Esophagus muscularis mucosa (tissue), 4 donors: ENCODE measurements around the gene BBS5. TPM values are rescaled to one million over a fixed set of nuclear protein-coding genes. Genes with fewer than 3 reads are reported as not detected.
"Not testable (repeated sequence)": the region's sequence is repeated elsewhere in the genome, so short reads cannot be mapped to it uniquely, and the experiment has no call there.

Source experiments
- DNase-seq: peaks from one replicate; pipeline ENCODE4 v3.0.0-alpha.2; 2017; ENCODE audit errors: extremely low spot score
- H3K27ac ChIP-seq, 4 donors: fragments of 200-600 bp; sonication (generic); replicated peaks in 1 of 4; 1 replicate in 3 of 4; 2 replicates in 1 of 4; pipeline ENCODE4 v1.5.1; 2016 to 2019; ENCODE audit warnings: mild to moderate bottlenecking in 1 of 4
- H3K27me3 ChIP-seq, 4 donors: fragments of 200-600 bp; sonication (generic); one replicate each; pipeline versions ENCODE4 v1.5.1 to v1.6.0; 2016 to 2019
- H3K36me3 ChIP-seq, 4 donors: fragments of 200-600 bp; sonication (generic); one replicate each; pipeline ENCODE4 v1.5.1; 2016 to 2019
- H3K4me1 ChIP-seq, 4 donors: fragments of 200-600 bp; sonication (generic); one replicate each; pipeline ENCODE4 v1.5.1; 2016 to 2019
- H3K4me3 ChIP-seq, 4 donors: fragments of 200-600 bp; sonication (generic); 1 replicate in 2 of 4; 2 replicates in 2 of 4; pipeline ENCODE4 v1.5.1; 2016 to 2019; ENCODE audit warnings: mild to moderate bottlenecking in 4 of 4, moderate library complexity in 1 of 4
- H3K9me3 ChIP-seq, 4 donors: fragments of 200-600 bp; sonication (generic); 1 replicate in 3 of 4; 2 replicates in 1 of 4; pipeline ENCODE4 v1.5.1; 2016 to 2019
- EP300 ChIP-seq: sonication (generic); formaldehyde crosslinking; IDR thresholded peaks from one replicate; pipeline ENCODE4 v1.6.1; 2017; ENCODE audit warnings: antibody characterized with exemption
- POLR2A ChIP-seq: fragments of 450-650 bp; IDR thresholded peaks from one replicate; pipeline ENCODE4 v1.6.1; 2017; ENCODE audit warnings: antibody characterized with exemption, moderate library complexity, mild to moderate bottlenecking, low read depth
- POLR2AphosphoS5 ChIP-seq, 2 donors: sonication (generic); formaldehyde crosslinking; IDR thresholded peaks; one replicate each; pipeline ENCODE4 v1.6.1; 2017; ENCODE audit warnings: antibody characterized with exemption in 2 of 2
- WGBS: methylation state at CpG from one replicate; pipeline ENCODE4 v1.1.5; 2018; 5-methylcytosine and 5-hydroxymethylcytosine counted together
- intact Hi-C: fragments of 100-400 bp; cut with DNase I; formaldehyde crosslinking; loops from one replicate; pipeline ENCODE4 v1.15.1; 2023
- total RNA-seq, 4 donors: library from RNA; depleted of rRNA; stranded (reverse); fragments of >200 nt; gene quantifications; one replicate each; pipeline versions ENCODE4 v1.1.0 to v1.2.1, GENCODE V29; 2016
- TF ChIP-seq, protein P1 (sequence below), 3 experiments: fragments of 200-600 bp in 2 of 3; fragments of 450-650 bp in 1 of 3; sonication (generic) in 2 of 3; IDR thresholded peaks; one replicate each; pipeline ENCODE4 v1.5.1; 2017 to 2019; ENCODE audit warnings: antibody characterized with exemption in 3 of 3, mild to moderate bottlenecking in 2 of 3, moderate library complexity in 1 of 3

BBS5 gene
- 10 to 100 TPM in 1 of 4 donors, 1 to 10 TPM in 3; 6.6 to 11.2 (median 7.9) TPM for total RNA-seq

DNA sequence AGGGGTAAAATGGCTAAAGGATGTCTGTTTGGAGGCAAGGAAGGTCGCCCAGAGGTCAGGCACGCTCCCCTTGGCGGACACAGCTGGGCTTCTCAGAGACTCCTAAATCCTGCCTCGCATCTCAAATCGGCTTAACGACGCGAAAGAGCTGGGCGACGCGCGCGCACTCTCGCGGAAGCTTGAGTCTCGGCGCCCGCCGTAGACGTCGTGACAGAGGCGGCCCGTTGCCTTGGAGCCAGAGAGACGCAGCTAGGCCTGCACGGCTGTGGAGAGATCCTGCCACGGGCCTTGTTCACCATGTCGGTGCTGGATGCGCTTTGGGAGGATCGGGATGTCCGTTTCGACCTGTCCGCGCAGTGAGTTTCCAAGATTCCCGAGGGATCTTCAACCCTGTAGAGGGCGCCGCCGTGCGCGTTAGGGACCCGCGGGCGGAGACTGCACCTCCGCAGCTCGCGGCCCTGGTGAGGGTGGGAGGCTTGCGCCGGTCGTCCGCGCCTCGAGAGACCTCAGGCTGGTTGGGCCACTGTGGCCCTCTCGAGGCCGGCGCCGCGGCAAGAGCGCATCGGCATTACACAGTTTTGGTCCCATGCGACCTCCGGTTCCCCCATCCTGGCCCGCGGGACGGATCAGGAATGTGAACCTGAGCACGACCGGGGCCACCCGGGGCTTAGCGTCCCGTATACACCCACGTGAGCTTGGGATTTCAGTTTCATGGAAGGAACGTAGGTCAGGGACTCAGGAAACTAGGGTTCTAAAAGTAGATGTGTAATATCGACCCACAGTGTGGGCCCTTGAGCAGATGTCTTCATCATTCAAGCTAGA, at the start of gene BBS5:
TSS of gene BBS5 (plus strand) at position 238 of the 822 bp plus-strand sequence. CDS start at position 298, 60 bp downstream.
- peaks cover 0 to 26% (median 18%) of the 10 kb centered on the region in 4 donors for H3K36me3 ChIP-seq
- H3K27me3 ChIP-seq = no peaks in the 10 kb centered on the region
- intact Hi-C loops = no loop called here
- H3K9me3 ChIP-seq = no peaks in the 10 kb centered on the region
- WGBS = under 1% methylated on average over 42 of the region's 71 CpGs
- TF ChIP-seq POLR2AphosphoS5 (IDR thresholded peaks at IDR 0.05) = peak; percentile 68 to 83
- no peak for TF ChIP-seq EP300
- TF ChIP-seq, protein P1, sequence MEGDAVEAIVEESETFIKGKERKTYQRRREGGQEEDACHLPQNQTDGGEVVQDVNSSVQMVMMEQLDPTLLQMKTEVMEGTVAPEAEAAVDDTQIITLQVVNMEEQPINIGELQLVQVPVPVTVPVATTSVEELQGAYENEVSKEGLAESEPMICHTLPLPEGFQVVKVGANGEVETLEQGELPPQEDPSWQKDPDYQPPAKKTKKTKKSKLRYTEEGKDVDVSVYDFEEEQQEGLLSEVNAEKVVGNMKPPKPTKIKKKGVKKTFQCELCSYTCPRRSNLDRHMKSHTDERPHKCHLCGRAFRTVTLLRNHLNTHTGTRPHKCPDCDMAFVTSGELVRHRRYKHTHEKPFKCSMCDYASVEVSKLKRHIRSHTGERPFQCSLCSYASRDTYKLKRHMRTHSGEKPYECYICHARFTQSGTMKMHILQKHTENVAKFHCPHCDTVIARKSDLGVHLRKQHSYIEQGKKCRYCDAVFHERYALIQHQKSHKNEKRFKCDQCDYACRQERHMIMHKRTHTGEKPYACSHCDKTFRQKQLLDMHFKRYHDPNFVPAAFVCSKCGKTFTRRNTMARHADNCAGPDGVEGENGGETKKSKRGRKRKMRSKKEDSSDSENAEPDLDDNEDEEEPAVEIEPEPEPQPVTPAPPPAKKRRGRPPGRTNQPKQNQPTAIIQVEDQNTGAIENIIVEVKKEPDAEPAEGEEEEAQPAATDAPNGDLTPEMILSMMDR (IDR thresholded peaks at IDR 0.05) = peak; percentile 40 to 44 (median 41)
- TF ChIP-seq POLR2A = no peak
- peak within 1 kb of the TSS; percentile 78 to 85 (median 81) for H3K27ac ChIP-seq
- H3K4me3 ChIP-seq = peak within 1 kb of the TSS; percentile 67 to 81 (median 74)
- DNase-seq = no peak
- peaks cover 0 to 29% (median 16%) of the 10 kb centered on the region in 4 donors for H3K4me1 ChIP-seq

DNA sequence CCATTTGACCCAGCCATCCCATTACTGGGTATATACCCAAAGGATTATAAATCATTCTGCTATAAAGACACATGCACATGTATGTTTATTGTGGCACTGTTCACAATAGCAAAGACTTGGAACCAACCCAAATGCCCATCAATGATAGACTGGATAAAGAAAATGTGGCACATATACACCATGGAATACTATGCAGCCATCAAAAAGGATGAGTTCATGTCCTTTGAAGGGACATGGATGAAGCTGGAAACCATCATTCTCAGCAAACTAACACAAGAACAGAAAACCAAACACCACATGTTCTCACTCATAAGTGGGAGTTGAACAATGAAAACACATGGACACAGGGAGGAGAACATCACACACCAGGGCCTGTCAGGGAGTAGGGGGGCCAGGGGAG, 47.5 kb upstream of the BBS5 start:
- H3K27ac ChIP-seq, H3K27me3 ChIP-seq, intact Hi-C loops, H3K4me3 ChIP-seq, H3K4me1 ChIP-seq, H3K36me3 ChIP-seq, DNase-seq: not testable (repeated sequence)
- H3K9me3 ChIP-seq = peaks cover 0 to 10% (median 3%) of the 10 kb centered on the region in 4 donors

DNA sequence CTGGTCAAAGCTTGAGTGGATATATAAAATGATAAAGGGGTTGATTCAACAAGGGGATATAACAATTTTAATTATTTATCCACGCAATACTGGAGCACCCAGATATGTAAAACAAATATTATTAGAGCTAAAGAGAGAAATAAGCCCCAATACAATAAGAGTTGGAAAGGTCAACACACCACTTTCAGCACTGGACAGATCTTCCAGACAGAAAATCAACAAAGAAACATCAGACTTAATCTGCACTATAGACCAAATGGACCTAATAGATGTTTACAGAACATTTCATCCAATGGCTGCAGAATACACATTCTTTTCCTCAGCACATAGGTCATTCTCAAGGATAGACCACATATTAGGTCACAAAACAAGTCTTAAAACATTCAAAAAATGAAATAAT, 45.1 kb upstream of the BBS5 start:
- H3K36me3 ChIP-seq, DNase-seq, H3K4me3 ChIP-seq, H3K27me3 ChIP-seq, intact Hi-C loops, H3K9me3 ChIP-seq, H3K4me1 ChIP-seq, H3K27ac ChIP-seq: not testable (repeated sequence)
- WGBS = 87% methylated on average over 1 of the region's 1 CpG

DNA sequence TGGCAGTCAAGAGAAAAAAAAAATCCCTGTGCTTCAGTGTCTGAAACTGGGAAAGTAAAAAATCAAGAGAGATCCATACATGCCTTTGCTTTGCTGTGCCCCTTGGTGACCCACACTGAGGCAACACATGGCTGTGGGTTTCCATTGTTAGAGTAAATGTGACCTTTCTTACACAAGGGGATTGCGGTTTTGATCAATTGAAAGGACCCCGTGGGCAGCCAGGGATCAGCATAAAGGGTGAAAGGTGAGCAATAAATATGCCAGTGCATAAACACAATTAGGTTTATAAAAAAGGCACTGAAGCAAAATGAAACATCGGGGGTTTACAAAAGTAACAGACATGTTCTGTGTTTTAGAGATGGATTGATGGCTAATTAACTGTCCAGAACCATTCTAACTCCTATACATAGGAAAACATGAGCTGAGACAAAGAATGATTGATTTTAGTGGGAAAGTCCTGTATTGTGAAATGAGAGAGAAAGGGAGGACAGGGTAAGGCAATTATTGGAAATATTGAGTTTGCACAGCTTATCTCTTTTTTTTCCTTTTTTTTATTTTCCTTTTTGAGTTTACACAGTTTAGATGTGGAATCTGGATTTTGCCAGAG, 40.7 kb upstream of the BBS5 start:
- H3K4me3 ChIP-seq = no peak overlapping the region
- H3K4me1 ChIP-seq = no peaks in the 10 kb centered on the region
- 32% methylated on average over 3 of the region's 3 CpGs for WGBS
- no peaks in the 10 kb centered on the region for H3K9me3 ChIP-seq
- TF ChIP-seq, protein P1 (IDR thresholded peaks at IDR 0.05) = no peak
- no peak for TF ChIP-seq POLR2A
- no peak for TF ChIP-seq POLR2AphosphoS5 (IDR thresholded peaks at IDR 0.05)
- TF ChIP-seq EP300 = no peak
- H3K36me3 ChIP-seq = no peaks in the 10 kb centered on the region
- H3K27me3 ChIP-seq = peaks cover 0 to 8% (median 0%) of the 10 kb centered on the region in 4 donors
- intact Hi-C loops = no loop called here
- no peak for DNase-seq
- no peak overlapping the region for H3K27ac ChIP-seq

DNA sequence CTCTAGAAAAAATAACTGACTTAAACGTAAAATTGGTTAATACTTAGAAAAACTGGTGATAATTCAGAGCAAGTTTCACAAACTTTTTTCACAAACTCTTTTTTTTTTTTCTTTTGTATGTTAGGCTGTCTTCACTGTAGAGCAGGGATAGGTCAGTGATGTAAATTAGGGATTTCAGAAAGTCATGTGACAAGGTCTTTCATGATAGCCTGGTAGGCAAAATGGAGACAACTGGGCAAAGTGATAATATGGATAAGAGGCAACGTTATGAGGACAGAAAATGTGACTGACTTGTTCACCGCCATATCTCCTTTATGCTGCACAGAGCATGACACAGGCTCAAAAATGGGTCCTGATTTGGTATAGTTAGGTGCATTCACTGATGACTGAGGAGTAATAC, 39.4 kb upstream of the BBS5 start:
- Histone ChIP-seq H3K27ac (no peak overlapping the region), H3K4me1 (no peaks in the 10 kb centered on the region), H3K36me3 (no peaks in the 10 kb centered on the region), H3K4me3 (no peak overlapping the region), H3K9me3 (peaks cover 0 to 3% (median 0%) of the 10 kb centered on the region in 4 donors), H3K27me3 (peaks cover 0 to 8% (median 0%) of the 10 kb centered on the region in 4 donors)
- TF ChIP-seq POLR2AphosphoS5 (IDR thresholded peaks at IDR 0.05) (no peak), EP300 (no peak), POLR2A (no peak)
- TF ChIP-seq, protein P1 (IDR thresholded peaks at IDR 0.05) = no peak
- no peak for DNase-seq
- intact Hi-C loops = no loop called here
- WGBS = 90% methylated on average over 3 of the region's 3 CpGs
